Liver (tissue), 9 donors: ENCODE data around the gene LINGO4. TPM values are rescaled to one million over a fixed set of nuclear protein-coding genes. Genes with fewer than 3 reads are reported as not detected.
A peak's percentile ranks its signal among the peaks of the same experiment; 100 is the strongest.

Experiments
- DNase-seq: peaks from one replicate; pipeline ENCODE4 v3.0.0-alpha.2; 2017; ENCODE audit warnings: low spot score
- H3K27ac ChIP-seq, 2 donors: one replicate each; pipeline ENCODE4 v1.7.0; 2013; ENCODE audit warnings: inconsistent platforms in 2 of 2, low read length in 2 of 2, control low read depth in 1 of 2, low read depth in 1 of 2, mild to moderate bottlenecking in 1 of 2
- H3K27me3 ChIP-seq, 4 donors: one replicate each; pipeline versions ENCODE4 v1.6.1 to v1.7.0; 2013; ENCODE audit warnings: low read length in 3 of 4, inconsistent platforms in 1 of 4, mild to moderate bottlenecking in 1 of 4, moderate library complexity in 1 of 4; ENCODE audit not compliant: control insufficient read depth in 4 of 4, insufficient read depth in 4 of 4
- H3K36me3 ChIP-seq, 4 donors: one replicate each; pipeline versions ENCODE4 v1.6.1 to v1.7.0; 2013; ENCODE audit warnings: low read length in 3 of 4, mild to moderate bottlenecking in 3 of 4, low read depth in 1 of 4, moderate library complexity in 1 of 4; ENCODE audit not compliant: control insufficient read depth in 4 of 4, insufficient read depth in 3 of 4
- H3K4me1 ChIP-seq, 4 donors: one replicate each; pipeline versions ENCODE4 v1.6.1 to v1.7.0; 2013; ENCODE audit warnings: low read length in 3 of 4, mild to moderate bottlenecking in 3 of 4, moderate library complexity in 1 of 4; ENCODE audit not compliant: control insufficient read depth in 4 of 4, insufficient read depth in 4 of 4
- H3K4me3 ChIP-seq, 3 donors: one replicate each; pipeline versions ENCODE4 v1.6.1 to v1.7.0; 2013; ENCODE audit warnings: low read length in 3 of 3, control low read depth in 1 of 3, low read depth in 1 of 3, mild to moderate bottlenecking in 1 of 3
- H3K9ac ChIP-seq, 2 donors: one replicate each; pipeline ENCODE4 v1.7.0; 2013; ENCODE audit warnings: low read length in 2 of 2, mild to moderate bottlenecking in 2 of 2, moderate library complexity in 2 of 2, control low read depth in 1 of 2, low read depth in 1 of 2
- H3K9me3 ChIP-seq, 4 donors: one replicate each; pipeline versions ENCODE4 v1.6.1 to v1.7.0; 2013; ENCODE audit warnings: low read length in 3 of 4; ENCODE audit not compliant: control insufficient read depth in 4 of 4
- ATF3 ChIP-seq: IDR thresholded peaks from 2 replicates; pipeline ENCODE4 v1.6.1; 2016; ENCODE audit warnings: antibody characterized with exemption
- CTCF ChIP-seq: fragments of 150-350 bp; IDR thresholded peaks from 2 replicates; pipeline ENCODE4 v1.5.1; 2017; ENCODE audit warnings: improper control_type of control experiment, low read depth, low read length; ENCODE audit not compliant: missing input control
- EGR1 ChIP-seq, 2 donors: IDR thresholded peaks; 2 replicates each; pipeline ENCODE4 v1.6.1; 2016 to 2018; ENCODE audit warnings: antibody characterized with exemption in 2 of 2, low read depth in 2 of 2
- FOXA1 ChIP-seq: IDR thresholded peaks from 2 replicates; pipeline ENCODE4 v1.6.1; 2016; ENCODE audit warnings: antibody characterized with exemption
- FOXA2 ChIP-seq: IDR thresholded peaks from 2 replicates; pipeline ENCODE4 v1.6.1; 2016; ENCODE audit warnings: antibody characterized with exemption
- GABPA ChIP-seq, 2 donors: IDR thresholded peaks in 1 of 2; conservative IDR thresholded peaks in 1 of 2; 2 replicates each; pipeline ENCODE4 v1.6.1; 2016; ENCODE audit warnings: antibody characterized with exemption in 2 of 2, mild to moderate bottlenecking in 1 of 2, moderate library complexity in 1 of 2
- HNF4A ChIP-seq, 2 donors: conservative IDR thresholded peaks; 2 replicates each; pipeline ENCODE4 v1.6.1; 2016; ENCODE audit warnings: antibody characterized with exemption in 2 of 2, mild to moderate bottlenecking in 2 of 2
- HNF4G ChIP-seq: IDR thresholded peaks from 2 replicates; pipeline ENCODE4 v1.6.1; 2016; ENCODE audit warnings: antibody characterized with exemption
- JUND ChIP-seq, 2 donors: IDR thresholded peaks; 2 replicates each; pipeline ENCODE4 v1.6.1; 2016; ENCODE audit warnings: antibody characterized with exemption in 2 of 2
- MAX ChIP-seq: IDR thresholded peaks from 2 replicates; pipeline ENCODE4 v1.6.1; 2016; ENCODE audit warnings: antibody characterized with exemption
- NR2F2 ChIP-seq: IDR thresholded peaks from 2 replicates; pipeline ENCODE4 v1.6.1; 2016; ENCODE audit warnings: antibody characterized with exemption
- RAD21 ChIP-seq, 2 donors: IDR thresholded peaks; 2 replicates each; pipeline ENCODE4 v1.6.1; 2016; ENCODE audit warnings: antibody characterized with exemption in 2 of 2, mild to moderate bottlenecking in 2 of 2
- RXRA ChIP-seq, 2 donors: IDR thresholded peaks; 2 replicates each; pipeline ENCODE4 v1.6.1; 2017 to 2018; ENCODE audit warnings: antibody characterized with exemption in 2 of 2, mild to moderate bottlenecking in 1 of 2
- SP1 ChIP-seq: IDR thresholded peaks from 2 replicates; pipeline ENCODE4 v1.6.1; 2018; ENCODE audit warnings: antibody characterized with exemption, mild to moderate bottlenecking
- TAF1 ChIP-seq: conservative IDR thresholded peaks from 2 replicates; pipeline ENCODE4 v1.6.1; 2016; ENCODE audit warnings: antibody characterized with exemption, mild to moderate bottlenecking
- YY1 ChIP-seq: IDR thresholded peaks from 2 replicates; pipeline ENCODE4 v1.6.1; 2016; ENCODE audit warnings: antibody characterized with exemption, mild to moderate bottlenecking
- ZBTB33 ChIP-seq: IDR thresholded peaks from 2 replicates; pipeline ENCODE4 v1.6.1; 2016; ENCODE audit warnings: antibody characterized with exemption
- WGBS: extraction: QIAGEN DNeasy Blood & Tissue Kit; methylation state at CpG from one replicate; pipeline ENCODE4 v1.1.7; 2013; 5-methylcytosine and 5-hydroxymethylcytosine counted together
- polyA plus RNA-seq, 2 donors: library from polyadenylated mRNA; stranded (reverse) in 1 of 2; unstranded in 1 of 2; fragments of 200-250 nt in 1 of 2; fragments of >200 nt in 1 of 2; fragmentation: Nextera tagmentation in 1 of 2; extraction: Ambion mirVana in 1 of 2; gene quantifications; one replicate each; pipeline versions ENCODE4 v1.2.1 to v1.2.3, GENCODE V29; 2013 to 2015
- total RNA-seq, 2 donors: library from RNA; depleted of rRNA; stranded (reverse); fragments of >200 nt; gene quantifications; one replicate each; pipeline ENCODE4 v1.2.3, GENCODE V29; 2014
- TF ChIP-seq, protein P1 (sequence below): IDR thresholded peaks from 2 replicates; pipeline ENCODE4 v1.6.1; 2016; ENCODE audit warnings: antibody characterized with exemption, mild to moderate bottlenecking
- donor health status: healthy.
- donor health status: healthy.
- donor health status: healthy.
- donor health status: healthy.
- donor health status: healthy.

LINGO4 gene
- total and polyA plus RNA-seq, 4 donors, result 0.05 to 0.50 (median 0.09) TPM; not detected in 1

DNA sequence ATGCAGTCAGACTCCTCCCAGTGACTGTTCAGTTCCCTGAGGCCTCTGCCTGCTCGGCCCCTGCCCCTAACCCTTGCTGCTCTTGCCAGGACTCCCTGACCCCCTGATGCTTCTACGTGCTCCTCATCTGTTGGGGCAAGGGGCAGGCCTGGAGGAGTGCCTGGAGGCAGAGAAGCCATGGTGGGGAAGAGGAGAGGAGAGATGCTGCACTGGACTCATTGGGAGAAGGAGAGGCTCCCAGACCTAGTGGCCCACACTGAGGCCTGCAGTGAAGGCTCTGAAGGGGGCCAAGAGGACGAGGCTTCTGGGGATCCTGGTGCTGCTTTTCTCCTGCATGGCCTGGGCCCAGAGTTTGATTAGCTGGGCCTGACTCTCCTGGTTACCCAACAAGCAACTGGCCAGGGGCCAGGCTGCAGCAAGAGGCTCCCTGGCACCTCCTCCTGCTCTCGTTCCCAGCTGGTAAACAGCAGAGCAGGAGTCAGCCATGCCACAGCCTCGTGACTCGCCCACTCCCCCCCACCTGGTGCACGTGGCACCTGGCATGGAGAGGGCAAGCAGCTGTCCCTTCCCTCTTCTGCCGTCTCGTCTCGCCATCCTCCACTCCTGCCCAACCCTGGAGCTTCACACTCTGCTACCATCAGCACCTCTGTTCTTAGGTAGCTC lies 27.2 kb upstream of the LINGO4 start:
- H3K4me3 ChIP-seq, result peak overlapping the region; percentile 46 to 90 (median 70)
- peaks cover 0 to 7% (median 4%) of the 10 kb centered on the region in 4 donors for H3K36me3 ChIP-seq

More for the DNA sequence above, 27.2 kb upstream of the LINGO4 start:
- DNase-seq, result no peak
- H3K4me1 ChIP-seq, result peaks cover 29 to 84% (median 75%) of the 10 kb centered on the region in 4 donors
- WGBS, result 26% methylated on average over 10 of the region's 10 CpGs
- H3K27me3 ChIP-seq, result no peaks in the 10 kb centered on the region
- no peak for TF ChIP-seq TAF1
- TF ChIP-seq ATF3, result peak; percentile 56
- peak in 1 of 2 donors; percentile 55 for TF ChIP-seq JUND (IDR thresholded peaks at IDR 0.05)
- TF ChIP-seq, protein P1, sequence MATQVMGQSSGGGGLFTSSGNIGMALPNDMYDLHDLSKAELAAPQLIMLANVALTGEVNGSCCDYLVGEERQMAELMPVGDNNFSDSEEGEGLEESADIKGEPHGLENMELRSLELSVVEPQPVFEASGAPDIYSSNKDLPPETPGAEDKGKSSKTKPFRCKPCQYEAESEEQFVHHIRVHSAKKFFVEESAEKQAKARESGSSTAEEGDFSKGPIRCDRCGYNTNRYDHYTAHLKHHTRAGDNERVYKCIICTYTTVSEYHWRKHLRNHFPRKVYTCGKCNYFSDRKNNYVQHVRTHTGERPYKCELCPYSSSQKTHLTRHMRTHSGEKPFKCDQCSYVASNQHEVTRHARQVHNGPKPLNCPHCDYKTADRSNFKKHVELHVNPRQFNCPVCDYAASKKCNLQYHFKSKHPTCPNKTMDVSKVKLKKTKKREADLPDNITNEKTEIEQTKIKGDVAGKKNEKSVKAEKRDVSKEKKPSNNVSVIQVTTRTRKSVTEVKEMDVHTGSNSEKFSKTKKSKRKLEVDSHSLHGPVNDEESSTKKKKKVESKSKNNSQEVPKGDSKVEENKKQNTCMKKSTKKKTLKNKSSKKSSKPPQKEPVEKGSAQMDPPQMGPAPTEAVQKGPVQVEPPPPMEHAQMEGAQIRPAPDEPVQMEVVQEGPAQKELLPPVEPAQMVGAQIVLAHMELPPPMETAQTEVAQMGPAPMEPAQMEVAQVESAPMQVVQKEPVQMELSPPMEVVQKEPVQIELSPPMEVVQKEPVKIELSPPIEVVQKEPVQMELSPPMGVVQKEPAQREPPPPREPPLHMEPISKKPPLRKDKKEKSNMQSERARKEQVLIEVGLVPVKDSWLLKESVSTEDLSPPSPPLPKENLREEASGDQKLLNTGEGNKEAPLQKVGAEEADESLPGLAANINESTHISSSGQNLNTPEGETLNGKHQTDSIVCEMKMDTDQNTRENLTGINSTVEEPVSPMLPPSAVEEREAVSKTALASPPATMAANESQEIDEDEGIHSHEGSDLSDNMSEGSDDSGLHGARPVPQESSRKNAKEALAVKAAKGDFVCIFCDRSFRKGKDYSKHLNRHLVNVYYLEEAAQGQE, result peak; percentile 25
- TF ChIP-seq HNF4A (conservative IDR thresholded peaks at IDR 0.05), result peak; percentile 67 to 84
- TF ChIP-seq RAD21 (IDR thresholded peaks at IDR 0.05), result peak in 1 of 2 donors; percentile 18
- TF ChIP-seq SP1, result peak; percentile 78
- TF ChIP-seq FOXA1, result peak; percentile 87
- TF ChIP-seq GABPA (IDR thresholded peaks at IDR 0.05 in 1 of 2, conservative IDR thresholded peaks at IDR 0.05 in 1 of 2), result no peak
- TF ChIP-seq HNF4G, result no peak
- no peak for TF ChIP-seq NR2F2
- TF ChIP-seq RXRA (IDR thresholded peaks at IDR 0.05), result peak; percentile 82 to 85
- peak; percentile 49 to 83 for TF ChIP-seq EGR1 (IDR thresholded peaks at IDR 0.05; ENCODE audit: low read depth in 2 of 2)
- TF ChIP-seq MAX, result peak; percentile 99
- TF ChIP-seq ZBTB33, result no peak
- TF ChIP-seq YY1, result peak; percentile 40
- TF ChIP-seq CTCF, result no peak
- peak; percentile 94 for TF ChIP-seq FOXA2
- H3K9me3 ChIP-seq, result no peaks in the 10 kb centered on the region
- peak overlapping the region; percentile 94 for H3K27ac ChIP-seq
- H3K9ac ChIP-seq, result peak overlapping the region in 1 of 2 donors; percentile 71
